C1 segment of cervical spinal cord (tissue), 14 donors: Measurements from ENCODE around the gene PCDHB15.
"Not testable (repeated sequence)": the region's sequence is repeated elsewhere in the genome, so short reads cannot be mapped to it uniquely, and the experiment has no call there.

Source experiments
- DNase-seq, 14 donors: peaks; one replicate each; lab custom pipeline; 2025; lab: John Stamatoyannopoulos, UW

The PCDHB15 gene

DNA sequence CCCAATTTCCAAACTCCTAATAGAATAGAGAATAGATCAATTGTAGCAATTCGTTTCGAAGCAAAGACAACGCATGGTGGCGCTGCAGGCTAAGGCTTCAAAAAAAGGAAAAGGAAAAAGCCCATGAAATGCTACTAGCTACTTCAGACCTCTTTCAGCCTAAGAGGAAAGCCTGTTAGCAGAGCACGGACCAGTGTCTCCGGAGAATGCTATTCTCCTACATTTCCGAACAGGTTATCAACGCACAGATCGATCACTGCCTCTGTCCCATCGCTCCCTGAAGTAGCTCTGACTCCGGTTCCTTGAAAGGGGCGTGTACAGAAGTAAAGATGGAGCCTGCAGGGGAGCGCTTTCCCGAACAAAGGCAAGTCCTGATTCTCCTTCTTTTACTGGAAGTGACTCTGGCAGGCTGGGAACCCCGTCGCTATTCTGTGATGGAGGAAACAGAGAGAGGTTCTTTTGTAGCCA lies at the start of gene PCDHB15:
Gene PCDHB15 (plus strand): TSS at position 146 of the 468 bp plus-strand sequence. CDS start 184 bp downstream, at position 330.
- DNase-seq: peak in 3 of 14 donors; percentile 1 to 17 (median 4)

DNA sequence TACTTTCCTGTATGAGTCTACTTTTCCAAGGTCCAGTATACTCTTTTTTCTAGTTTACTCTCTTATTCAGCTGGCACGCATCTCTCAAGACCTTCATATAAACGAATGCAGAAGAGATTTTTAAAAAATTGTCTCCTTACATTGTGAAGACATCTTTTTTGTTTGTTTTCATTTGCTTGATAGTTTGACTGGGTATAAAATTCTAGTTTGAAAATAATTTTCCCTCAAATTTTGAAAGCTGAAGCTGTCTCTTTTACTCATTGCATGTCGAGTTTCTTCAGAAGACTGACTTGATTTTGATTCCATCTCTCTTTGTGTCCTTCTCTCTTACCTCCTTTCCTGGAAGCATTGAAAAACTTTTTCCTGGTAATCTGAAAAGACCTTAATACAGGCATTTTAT lies 48.8 kb upstream of the PCDHB15 start:
- no peak for DNase-seq

DNA sequence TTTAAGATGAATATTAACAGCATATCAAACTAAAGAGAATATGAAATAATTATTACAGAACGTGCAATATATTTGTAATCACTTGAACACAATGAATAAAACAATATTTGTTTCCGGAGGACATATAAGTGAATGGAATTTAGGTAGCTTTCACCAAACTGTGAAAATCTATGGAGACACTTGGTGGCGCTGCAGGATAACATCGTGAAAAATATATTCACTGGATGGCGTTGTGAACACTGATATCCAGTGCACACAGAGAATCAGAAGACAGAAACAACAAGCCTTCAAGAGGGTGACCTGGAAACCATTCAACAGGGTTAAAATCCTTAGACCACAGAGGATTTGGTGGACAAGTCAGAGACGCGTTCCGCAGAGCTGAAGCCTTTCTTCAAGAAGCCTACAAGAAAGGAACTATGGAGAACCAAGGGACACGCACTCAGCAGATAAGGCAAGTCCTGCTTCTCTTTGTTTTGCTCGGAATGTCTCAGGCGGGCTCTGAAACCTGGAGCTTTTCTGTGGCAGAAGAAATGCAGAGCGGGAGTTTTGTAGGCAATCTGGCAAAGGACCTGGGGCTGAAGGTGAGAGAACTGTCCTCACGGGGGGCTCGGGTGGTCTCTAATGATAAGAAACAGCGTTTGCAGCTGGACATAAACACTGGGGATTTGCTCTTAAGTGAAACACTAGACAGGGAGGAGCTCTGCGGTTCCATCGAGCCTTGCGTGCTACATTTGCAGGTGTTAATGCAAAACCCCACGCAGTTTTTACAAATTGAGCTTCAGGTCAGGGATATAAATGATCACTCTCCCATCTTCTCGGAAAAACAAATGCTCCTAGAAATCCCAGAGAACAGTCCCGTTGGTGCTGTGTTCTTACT lies 45.6 kb upstream of the PCDHB15 start, which contains the start of gene PCDHB11:
Gene PCDHB11 (plus strand): TSS at position 269 of the 877 bp plus-strand sequence. CDS start 148 bp downstream, at position 417.
- DNase-seq: peak in 1 of 14 donors; percentile 3

DNA sequence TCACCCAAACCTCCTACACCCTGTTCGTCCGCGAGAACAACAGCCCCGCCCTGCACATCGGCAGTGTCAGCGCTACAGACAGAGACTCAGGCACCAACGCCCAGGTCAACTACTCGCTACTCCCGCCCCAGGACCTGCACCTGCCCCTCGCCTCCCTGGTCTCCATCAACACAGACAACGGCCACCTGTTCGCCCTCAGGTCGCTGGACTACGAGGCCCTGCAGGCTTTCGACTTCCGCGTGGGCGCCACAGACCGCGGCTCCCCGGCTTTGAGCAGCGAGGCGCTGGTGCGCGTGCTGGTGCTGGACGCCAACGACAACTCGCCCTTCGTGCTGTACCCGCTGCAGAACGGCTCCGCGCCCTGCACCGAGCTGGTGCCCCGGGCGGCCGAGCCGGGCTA lies 44.1 kb upstream of the PCDHB15 start:
- not testable (repeated sequence) for DNase-seq

DNA sequence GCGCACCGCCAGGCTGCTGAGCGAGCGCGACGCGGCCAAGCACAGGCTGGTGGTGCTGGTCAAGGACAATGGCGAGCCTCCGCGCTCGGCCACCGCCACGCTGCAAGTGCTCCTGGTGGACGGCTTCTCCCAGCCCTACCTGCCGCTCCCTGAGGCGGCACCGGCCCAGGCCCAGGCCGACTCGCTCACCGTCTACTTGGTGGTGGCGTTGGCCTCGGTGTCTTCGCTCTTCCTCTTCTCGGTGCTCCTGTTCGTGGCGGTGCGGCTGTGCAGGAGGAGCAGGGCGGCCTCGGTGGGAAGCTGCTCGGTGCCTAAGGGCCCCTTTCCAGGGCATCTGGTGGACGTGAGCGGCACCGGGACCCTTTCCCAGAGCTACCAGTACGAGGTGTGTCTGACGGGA lies 43.5 kb upstream of the PCDHB15 start:
- DNase-seq: not testable (repeated sequence)

DNA sequence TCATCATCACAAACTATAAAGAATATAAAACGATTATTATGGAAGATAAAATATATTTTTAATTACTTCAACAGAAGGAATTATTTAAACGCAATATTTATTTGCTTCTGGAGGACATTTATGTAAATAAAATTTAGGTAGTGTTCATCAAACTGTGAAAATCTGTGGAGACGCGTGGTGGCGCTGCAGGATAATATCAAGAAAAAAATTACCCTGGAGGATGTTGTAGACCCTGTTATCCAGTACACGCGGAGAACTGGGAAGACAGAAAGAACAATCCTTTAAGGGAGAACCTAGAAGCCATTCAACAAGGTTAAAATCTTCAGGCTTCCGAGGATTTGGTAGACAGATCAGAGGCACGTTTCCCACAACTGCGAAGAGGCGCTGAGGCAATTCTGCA lies 36.7 kb upstream of the PCDHB15 start, which contains the start of gene PCDHB12:
Gene PCDHB12 (plus strand): TSS at position 242 of the 400 bp plus-strand sequence. CDS start 189 bp downstream, outside the sequence.
- DNase-seq: peak in 1 of 14 donors; percentile 29

DNA sequence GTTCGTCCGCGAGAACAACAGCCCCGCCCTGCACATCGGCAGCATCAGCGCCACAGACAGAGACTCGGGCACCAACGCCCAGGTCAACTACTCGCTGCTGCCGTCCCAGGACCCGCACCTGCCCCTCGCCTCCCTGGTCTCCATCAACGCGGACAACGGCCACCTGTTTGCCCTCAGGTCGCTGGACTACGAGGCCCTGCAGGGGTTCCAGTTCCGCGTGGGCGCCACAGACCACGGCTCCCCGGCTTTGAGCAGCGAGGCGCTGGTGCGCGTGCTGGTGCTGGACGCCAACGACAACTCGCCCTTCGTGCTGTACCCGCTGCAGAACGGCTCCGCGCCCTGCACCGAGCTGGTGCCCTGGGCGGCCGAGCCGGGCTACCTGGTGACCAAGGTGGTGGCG lies 34.9 kb upstream of the PCDHB15 start:
- DNase-seq: not testable (repeated sequence)

DNA sequence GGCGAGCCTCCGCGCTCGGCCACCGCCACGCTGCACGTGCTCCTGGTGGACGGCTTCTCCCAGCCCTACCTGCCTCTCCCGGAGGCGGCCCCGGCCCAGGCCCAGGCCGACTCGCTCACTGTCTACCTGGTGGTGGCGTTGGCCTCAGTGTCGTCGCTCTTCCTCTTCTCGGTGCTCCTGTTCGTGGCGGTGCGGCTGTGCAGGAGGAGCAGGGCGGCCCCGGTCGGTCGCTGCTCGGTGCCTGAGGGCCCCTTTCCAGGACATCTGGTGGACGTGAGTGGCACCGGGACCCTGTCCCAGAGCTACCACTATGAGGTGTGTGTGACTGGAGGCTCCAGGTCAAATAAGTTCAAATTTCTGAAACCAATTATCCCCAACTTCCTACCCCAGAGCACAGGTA lies 34.3 kb upstream of the PCDHB15 start:
- DNase-seq: not testable (repeated sequence)

DNA sequence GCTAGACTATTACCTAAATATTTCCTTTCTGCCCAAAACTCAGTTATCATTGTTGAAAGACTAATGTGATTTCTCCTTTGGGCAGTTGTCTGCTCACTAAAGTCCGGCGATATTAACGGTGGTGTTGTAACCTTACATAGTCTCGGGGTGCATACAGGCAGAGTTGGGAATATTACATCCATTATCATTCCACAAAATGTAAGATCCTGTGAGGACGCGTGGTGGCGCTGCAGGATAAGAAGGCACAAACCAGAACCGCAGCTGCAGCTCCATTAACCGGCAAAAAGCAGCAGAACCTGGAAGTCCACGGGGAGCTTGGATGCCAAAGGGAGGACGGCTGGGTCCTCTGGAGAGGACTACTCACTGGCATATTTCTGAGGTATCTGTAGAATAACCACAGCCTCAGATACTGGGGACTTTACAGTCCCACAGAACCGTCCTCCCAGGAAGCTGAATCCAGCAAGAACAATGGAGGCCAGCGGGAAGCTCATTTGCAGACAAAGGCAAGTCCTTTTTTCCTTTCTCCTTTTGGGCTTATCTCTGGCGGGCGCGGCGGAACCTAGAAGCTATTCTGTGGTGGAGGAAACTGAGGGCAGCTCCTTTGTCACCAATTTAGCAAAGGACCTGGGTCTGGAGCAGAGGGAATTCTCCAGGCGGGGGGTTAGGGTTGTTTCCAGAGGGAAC lies 31.4 kb upstream of the PCDHB15 start, which contains the start of gene PCDHB13:
Gene PCDHB13 (plus strand): TSS at position 264 of the 684 bp plus-strand sequence. CDS start 205 bp downstream, at position 469.
- peak in 3 of 14 donors; percentile 6 to 12 (median 7) for DNase-seq

DNA sequence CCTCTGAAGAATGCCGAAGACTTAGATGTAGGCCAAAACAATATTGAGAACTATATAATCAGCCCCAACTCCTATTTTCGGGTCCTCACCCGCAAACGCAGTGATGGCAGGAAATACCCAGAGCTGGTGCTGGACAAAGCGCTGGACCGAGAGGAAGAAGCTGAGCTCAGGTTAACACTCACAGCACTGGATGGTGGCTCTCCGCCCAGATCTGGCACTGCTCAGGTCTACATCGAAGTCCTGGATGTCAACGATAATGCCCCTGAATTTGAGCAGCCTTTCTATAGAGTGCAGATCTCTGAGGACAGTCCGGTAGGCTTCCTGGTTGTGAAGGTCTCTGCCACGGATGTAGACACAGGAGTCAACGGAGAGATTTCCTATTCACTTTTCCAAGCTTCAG lies 30.6 kb upstream of the PCDHB15 start:
- DNase-seq: not testable (repeated sequence)

DNA sequence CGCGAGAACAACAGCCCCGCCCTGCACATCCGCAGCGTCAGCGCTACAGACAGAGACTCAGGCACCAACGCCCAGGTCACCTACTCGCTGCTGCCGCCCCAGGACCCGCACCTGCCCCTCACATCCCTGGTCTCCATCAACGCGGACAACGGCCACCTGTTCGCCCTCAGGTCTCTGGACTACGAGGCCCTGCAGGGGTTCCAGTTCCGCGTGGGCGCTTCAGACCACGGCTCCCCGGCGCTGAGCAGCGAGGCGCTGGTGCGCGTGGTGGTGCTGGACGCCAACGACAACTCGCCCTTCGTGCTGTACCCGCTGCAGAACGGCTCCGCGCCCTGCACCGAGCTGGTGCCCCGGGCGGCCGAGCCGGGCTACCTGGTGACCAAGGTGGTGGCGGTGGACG lies 29.7 kb upstream of the PCDHB15 start:
- not testable (repeated sequence) for DNase-seq

DNA sequence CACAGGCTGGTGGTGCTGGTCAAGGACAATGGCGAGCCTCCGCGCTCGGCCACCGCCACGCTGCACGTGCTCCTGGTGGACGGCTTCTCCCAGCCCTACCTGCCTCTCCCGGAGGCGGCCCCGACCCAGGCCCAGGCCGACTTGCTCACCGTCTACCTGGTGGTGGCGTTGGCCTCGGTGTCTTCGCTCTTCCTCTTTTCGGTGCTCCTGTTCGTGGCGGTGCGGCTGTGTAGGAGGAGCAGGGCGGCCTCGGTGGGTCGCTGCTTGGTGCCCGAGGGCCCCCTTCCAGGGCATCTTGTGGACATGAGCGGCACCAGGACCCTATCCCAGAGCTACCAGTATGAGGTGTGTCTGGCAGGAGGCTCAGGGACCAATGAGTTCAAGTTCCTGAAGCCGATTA lies 29.2 kb upstream of the PCDHB15 start:
- not testable (repeated sequence) for DNase-seq

DNA sequence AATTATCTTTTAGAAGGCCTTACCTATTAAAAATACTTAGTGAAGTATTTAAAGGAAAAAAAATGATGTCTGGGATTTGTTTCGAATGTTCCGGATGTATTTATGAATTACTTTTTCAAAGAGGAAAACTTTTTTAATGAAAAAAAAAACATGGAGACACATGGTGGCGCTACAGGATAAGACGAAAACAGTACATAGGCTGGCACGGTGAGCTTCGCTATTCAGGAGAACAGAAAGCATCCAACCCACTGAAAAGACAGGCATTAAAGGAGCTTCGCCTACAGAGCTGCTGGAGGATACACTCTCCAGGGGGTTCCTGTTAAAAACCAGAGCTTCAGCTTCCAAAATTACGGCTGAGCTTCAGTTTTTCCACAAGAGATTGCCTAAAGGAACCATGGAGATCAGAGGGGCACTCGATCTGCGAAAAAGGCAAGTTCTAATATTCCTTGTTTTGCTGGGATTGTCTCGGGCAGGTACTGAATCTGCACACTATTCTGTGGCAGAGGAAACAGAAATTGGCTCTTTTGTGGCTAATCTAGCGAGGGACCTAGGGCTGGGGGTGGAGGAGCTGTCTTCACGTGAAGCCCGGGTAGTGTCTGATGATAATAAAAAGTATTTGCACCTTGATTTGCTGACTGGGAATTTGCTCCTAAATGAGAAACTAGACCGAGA lies 21.9 kb upstream of the PCDHB15 start, which contains the start of gene PCDHB14:
Gene PCDHB14 (plus strand): TSS at position 232 of the 672 bp plus-strand sequence. CDS start 163 bp downstream, at position 395.
- DNase-seq: peak in 2 of 14 donors; percentile 1 to 13

DNA sequence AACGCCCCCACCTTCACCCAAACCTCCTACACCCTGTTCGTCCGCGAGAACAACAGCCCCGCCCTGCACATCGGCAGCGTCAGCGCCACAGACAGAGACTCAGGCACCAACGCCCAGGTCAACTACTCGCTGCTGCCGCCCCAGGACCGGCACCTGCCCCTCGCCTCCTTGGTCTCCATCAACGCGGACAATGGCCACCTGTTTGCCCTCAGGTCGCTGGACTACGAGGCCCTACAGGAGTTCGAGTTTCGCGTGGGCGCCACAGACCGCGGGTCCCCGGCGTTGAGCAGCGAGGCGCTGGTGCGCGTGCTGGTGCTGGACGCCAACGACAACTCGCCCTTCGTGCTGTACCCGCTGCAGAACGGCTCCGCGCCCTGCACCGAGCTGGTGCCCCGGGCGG lies 20.4 kb upstream of the PCDHB15 start:
- not testable (repeated sequence) for DNase-seq

DNA sequence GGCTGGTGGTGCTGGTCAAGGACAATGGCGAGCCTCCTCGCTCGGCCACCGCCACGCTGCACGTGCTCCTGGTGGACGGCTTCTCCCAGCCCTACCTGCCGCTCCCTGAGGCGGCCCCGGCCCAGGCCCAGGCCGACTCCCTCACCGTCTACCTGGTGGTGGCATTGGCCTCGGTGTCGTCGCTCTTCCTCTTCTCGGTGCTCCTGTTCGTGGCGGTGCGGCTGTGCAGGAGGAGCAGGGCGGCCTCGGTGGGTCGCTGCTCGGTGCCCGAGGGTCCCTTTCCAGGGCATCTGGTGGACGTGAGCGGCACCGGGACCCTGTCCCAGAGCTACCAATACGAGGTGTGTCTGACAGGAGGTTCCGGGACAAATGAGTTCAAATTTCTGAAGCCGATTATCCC lies 19.8 kb upstream of the PCDHB15 start:
- not testable (repeated sequence) for DNase-seq

DNA sequence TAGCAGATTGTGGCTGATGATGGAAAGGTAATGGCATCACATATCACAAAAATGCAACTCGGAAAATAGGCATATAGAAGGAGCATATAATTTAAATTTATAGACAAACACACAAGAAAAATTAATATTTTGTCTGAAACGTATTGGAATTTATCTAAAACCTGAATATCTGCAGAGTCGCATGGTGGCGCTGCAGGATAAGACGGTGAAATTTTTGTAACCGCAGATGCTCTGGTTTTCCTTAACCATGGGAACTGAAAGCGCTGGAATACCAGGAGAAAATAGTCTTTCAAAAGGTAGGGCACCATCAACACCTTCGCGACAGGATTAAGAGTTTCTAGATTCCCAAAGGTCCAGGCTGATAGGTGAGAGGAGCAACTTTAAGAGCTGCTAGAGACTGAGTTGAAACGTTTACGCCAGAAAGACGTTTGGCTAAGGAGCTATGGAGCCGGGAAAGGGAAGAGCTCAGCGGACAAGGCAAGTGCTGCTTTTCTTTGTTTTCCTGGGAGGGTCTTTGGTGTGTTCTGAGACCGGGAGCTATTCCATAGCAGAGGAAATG lies 11.0 kb upstream of the PCDHB15 start:
- no peak for DNase-seq

DNA sequence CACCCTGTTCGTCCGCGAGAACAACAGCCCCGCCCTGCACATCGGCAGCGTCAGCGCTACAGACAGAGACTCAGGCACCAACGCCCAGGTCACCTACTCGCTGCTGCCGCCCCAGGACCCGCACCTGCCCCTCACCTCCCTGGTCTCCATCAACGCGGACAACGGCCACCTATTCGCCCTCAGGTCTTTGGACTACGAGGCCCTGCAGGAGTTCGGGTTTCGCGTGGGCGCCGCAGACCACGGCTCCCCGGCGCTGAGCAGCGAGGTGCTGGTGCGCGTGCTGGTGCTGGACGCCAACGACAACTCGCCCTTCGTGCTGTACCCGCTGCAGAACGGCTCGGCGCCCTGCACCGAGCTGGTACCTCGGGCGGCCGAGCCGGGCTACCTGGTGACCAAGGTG lies 9.3 kb upstream of the PCDHB15 start:
- not testable (repeated sequence) for DNase-seq

DNA sequence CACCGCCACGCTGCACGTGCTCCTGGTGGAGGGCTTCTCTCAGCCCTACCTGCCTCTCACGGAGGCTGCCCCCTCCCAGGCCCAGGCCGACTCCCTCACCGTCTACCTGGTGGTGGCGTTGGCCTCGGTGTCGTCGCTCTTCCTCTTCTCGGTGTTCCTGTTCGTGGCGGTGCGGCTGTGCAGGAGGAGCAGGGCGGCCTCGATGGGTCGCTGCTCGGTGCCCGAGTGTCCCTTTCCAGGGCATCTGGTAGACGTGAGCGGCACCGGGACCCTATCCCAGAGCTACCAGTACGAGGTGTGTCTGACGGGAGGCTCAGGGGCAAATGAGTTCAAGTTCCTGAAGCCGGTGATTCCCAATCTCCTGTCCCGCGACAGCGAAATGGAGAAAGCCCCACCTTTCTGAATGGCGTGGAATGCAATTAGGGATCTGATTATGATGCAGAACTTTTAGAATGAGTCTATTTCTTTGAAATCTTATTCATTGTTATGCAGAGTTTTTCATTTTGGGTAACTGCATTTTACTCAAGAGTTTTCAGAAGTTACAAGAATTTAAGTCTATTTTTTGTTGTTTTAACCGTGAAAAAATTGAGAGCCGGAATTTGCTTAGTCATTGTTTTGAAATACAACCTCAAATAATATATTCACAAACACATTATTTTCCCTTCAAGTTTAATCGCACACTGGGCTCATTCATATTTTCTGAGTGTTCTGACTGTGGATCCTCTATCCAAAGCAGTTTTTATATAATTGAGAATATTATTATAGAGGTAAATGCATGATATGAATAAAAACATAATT lies 8.5 kb upstream of the PCDHB15 start:
- DNase-seq: no peak

DNA sequence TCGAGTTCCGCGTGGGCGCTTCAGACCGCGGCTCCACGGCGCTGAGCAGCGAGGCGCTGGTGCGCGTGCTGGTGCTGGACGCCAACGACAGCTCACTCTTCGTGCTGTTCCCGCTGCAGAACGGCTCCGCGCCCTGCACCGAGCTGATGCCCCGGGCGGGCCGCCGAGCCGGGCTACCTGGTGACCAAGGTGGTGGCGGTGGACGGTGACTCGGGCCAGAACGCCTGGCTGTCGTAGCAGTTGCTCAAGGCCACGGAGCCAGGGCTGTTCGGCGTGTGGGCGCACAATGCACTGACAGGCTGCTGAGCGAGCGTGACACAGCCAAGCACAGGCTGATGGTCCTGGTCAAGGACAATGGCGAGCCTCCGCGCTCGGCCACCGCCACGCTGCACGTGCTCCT lies 3.7 kb upstream of the PCDHB15 start:
- no peak for DNase-seq

DNA sequence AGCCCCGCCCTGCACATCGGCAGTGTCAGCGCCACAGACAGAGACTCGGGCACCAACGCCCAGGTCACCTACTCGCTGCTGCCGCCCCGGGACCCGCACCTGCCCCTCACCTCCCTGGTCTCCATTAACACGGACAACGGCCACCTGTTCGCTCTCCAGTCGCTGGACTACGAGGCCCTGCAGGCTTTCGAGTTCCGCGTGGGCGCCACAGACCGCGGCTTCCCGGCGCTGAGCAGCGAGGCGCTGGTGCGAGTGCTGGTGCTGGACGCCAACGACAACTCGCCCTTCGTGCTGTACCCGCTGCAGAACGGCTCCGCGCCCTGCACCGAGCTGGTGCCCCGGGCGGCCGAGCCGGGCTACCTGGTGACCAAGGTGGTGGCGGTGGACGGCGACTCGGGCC lies 1.8 kb downstream of the PCDHB15 start:
- DNase-seq: not testable (repeated sequence)
